SK-N-SH (cell line): ENCODE results near the gene FHL2.

ENCODE experiments used
- CTCF ChIP-seq: fragments of 200-600 bp; sonication (generic); IDR thresholded peaks from 2 replicates; pipeline ENCODE4 v1.6.1; 2017; ENCODE audit warnings: antibody characterized with exemption, mild to moderate bottlenecking, moderate library complexity
- MXI1 ChIP-seq: IDR thresholded peaks from 2 replicates; pipeline ENCODE4 v1.6.1; 2012; ENCODE audit warnings: mild to moderate bottlenecking, low read depth, low read length, improper control_type of control experiment
- REST ChIP-seq: IDR thresholded peaks from 2 replicates; pipeline ENCODE4 v1.6.1; 2012; ENCODE audit warnings: mild to moderate bottlenecking, low read depth, low read length, moderate library complexity
- SMC3 ChIP-seq: IDR thresholded peaks from 2 replicates; pipeline ENCODE4 v1.6.1; 2012; ENCODE audit warnings: low read depth, low read length, improper control_type of control experiment

- TF ChIP-seq MXI1 (no peak), CTCF (no peak), SMC3 (no peak), REST (no peak)
Measured at GRCh38 chr2:105317937-105318336, 80.9 kb downstream of the FHL2 start.
